HG03354 (cell line): ENCODE measurements around the gene RAX2.
"Not testable (repeated sequence)": the region's sequence is repeated elsewhere in the genome, so short reads cannot be mapped to it uniquely, and the experiment has no call there.

Source experiments
- ATAC-seq: cut with Tn5 transposase; IDR thresholded peaks from one replicate; pipeline ENCODE4 v1.9.1; 2021; ENCODE audit warnings: mild to moderate bottlenecking; ENCODE audit not compliant: unreplicated experiment, poor library complexity, severe bottlenecking

Gene RAX2

GRCh38 chr19:3762501-3763459 is 9.2 kb downstream of the RAX2 start, which contains the start of gene MRPL54:
Gene MRPL54 (plus strand): TSS chr19:3762682. CDS start chr19:3762701, 19 bp downstream.
- ATAC-seq, result peak; percentile 77

GRCh38 chr19:3762130-3762473 is 9.9 kb downstream of the RAX2 start:
- ATAC-seq, result no peak

- peak; percentile 51 for ATAC-seq
Measured at GRCh38 chr19:3761382-3762129, 10.5 kb downstream of the RAX2 start, which contains the start of gene APBA3. Gene APBA3 (minus strand): TSS chr19:3761692. CDS start chr19:3760264, 1,428 bp downstream.

- ATAC-seq, result no peak
Measured at GRCh38 chr19:3760871-3761361, 11.1 kb downstream of the RAX2 start.

GRCh38 chr19:3759482-3760254 is 12.4 kb downstream of the RAX2 start:
- no peak for ATAC-seq

GRCh38 chr19:3758297-3758696 is 13.7 kb downstream of the RAX2 start:
- not testable (repeated sequence) for ATAC-seq

- ATAC-seq, result not testable (repeated sequence)
Measured at GRCh38 chr19:3757705-3758104, 14.3 kb downstream of the RAX2 start.

GRCh38 chr19:3753631-3754410 is 18.2 kb downstream of the RAX2 start:
- ATAC-seq, result no peak

GRCh38 chr19:3752492-3752891 is 19.5 kb downstream of the RAX2 start:
- no peak for ATAC-seq

- ATAC-seq, result no peak
Measured at GRCh38 chr19:3751236-3751635, 20.8 kb downstream of the RAX2 start.

- ATAC-seq, result no peak
Measured at GRCh38 chr19:3750211-3750610, 21.8 kb downstream of the RAX2 start.

GRCh38 chr19:3748965-3749364 is 23.1 kb downstream of the RAX2 start:
- no peak for ATAC-seq

GRCh38 chr19:3746371-3747056 is 25.5 kb downstream of the RAX2 start:
- no peak for ATAC-seq

GRCh38 chr19:3745363-3746045 is 26.5 kb downstream of the RAX2 start:
- ATAC-seq, result no peak

- ATAC-seq, result no peak
Measured at GRCh38 chr19:3743486-3743885, 28.5 kb downstream of the RAX2 start.

GRCh38 chr19:3740431-3740830 is 31.6 kb downstream of the RAX2 start:
- no peak for ATAC-seq

GRCh38 chr19:3738477-3739220 is 33.4 kb downstream of the RAX2 start:
- ATAC-seq, result no peak
